Activated T-cell treated with anti-CD3 and anti-CD28 coated beads, Interleukin-2, amount 50 U/mL, for 4 hours (primary cell): Measurements from ENCODE around the gene HNRNPL. TPM values are rescaled to one million over a fixed set of nuclear protein-coding genes. Genes with fewer than 3 reads are reported as not detected.

Source experiments
- total RNA-seq, 3 donors: library from RNA; stranded (reverse); gene quantifications; one replicate each; pipeline ENCODE4 v1.2.1, GENCODE V29; 2021

The HNRNPL gene
- total RNA-seq, 3 donors from 2014 or later = 679 to 736 (median 698) TPM

Other genes with a start within 250 kb of the HNRNPL start
- gene MAP4K1, start 232.0 kb downstream of the HNRNPL start, total RNA-seq = 100 to 1,000 TPM; 109 to 130 (median 126) TPM
- gene EIF3K, start 230.8 kb downstream of the HNRNPL start, total RNA-seq = 100 to 1,000 TPM; 370 to 409 (median 401) TPM
- 100 to 1,000 TPM; 215 to 233 (median 230) TPM for gene ACTN4, start 202.3 kb downstream of the HNRNPL start, total RNA-seq
- 1 to 10 TPM in 2 of 3 donors, under 1 TPM in 1; 0.99 to 1.1 (median 1.0) TPM for gene CAPN12, start 105.5 kb downstream of the HNRNPL start, total RNA-seq
- not detected for gene LGALS7, start 76.5 kb downstream of the HNRNPL start, total RNA-seq
- not detected for gene LGALS7B, start 60.8 kb downstream of the HNRNPL start, total RNA-seq
- 1 to 10 TPM; 1.7 to 2.7 (median 2.2) TPM for gene LGALS4, start 37.0 kb downstream of the HNRNPL start, total RNA-seq
- gene ECH1, start 18.2 kb downstream of the HNRNPL start, total RNA-seq = 100 to 1,000 TPM in 2 of 3 donors, 10 to 100 TPM in 1; 91.1 to 109 (median 108) TPM
- gene RINL, start 28.3 kb upstream of the HNRNPL start, total RNA-seq = 10 to 100 TPM; 65.2 to 77.3 (median 68.6) TPM
- 10 to 100 TPM; 23.5 to 29.8 (median 27.3) TPM for gene SIRT2, start 49.6 kb upstream of the HNRNPL start, total RNA-seq
- gene NFKBIB, start 50.0 kb upstream of the HNRNPL start, total RNA-seq = 100 to 1,000 TPM; 150 to 174 (median 169) TPM
- gene CCER2, start 62.2 kb upstream of the HNRNPL start, total RNA-seq = under 1 TPM in 2 of 3 donors, not detected in 1; 0.33 to 0.63 TPM
- gene SARS2, start 80.8 kb upstream of the HNRNPL start, total RNA-seq = 10 to 100 TPM; 42.5 to 49.5 (median 46.8) TPM
- 100 to 1,000 TPM; 157 to 192 (median 185) TPM for gene MRPS12, start 81.0 kb upstream of the HNRNPL start, total RNA-seq
- under 1 TPM; 0.10 to 0.29 (median 0.14) TPM for gene FBXO17, start 125.8 kb upstream of the HNRNPL start, total RNA-seq
- under 1 TPM; 0.18 to 0.63 (median 0.20) TPM for gene FBXO27, start 182.6 kb upstream of the HNRNPL start, total RNA-seq
- gene ACP7, start 234.4 kb upstream of the HNRNPL start, total RNA-seq = under 1 TPM in 1 of 3 donors, not detected in 2; 0.20 TPM